ENCODE results near the gene HCST. TPM values are rescaled to one million over a fixed set of nuclear protein-coding genes. Genes with fewer than 3 reads are reported as not detected.

HCST gene
- total RNA-seq, 3 donors from 2014 or later = 3.3 to 7.2 (median 3.5) TPM

DNA sequence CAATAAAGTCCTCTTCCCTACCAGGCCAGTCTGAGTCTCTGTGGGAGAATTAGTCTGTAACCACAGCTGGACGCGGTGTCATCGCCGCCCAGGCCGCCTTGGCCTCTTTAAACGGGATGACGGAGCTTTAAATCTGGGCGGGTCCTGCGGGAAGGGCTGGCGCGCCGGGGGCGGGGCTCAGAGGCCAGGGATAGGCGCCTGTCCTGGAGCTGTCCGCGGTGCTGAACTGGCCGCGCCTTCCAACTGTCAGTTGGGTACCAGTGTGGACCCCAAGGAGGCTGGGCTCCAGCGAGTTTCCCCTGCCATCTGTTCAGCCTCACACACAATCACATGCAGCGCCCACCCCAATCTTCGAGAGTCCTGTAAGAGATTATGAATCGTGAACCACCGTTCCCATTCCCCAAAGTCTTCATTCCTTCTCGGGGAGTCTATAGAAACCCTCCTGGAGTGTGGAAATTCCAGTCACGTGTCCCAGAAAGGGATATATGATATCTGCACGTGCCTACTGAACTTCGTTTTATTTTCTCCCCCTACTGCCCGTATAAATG is 22.5 kb upstream of the HCST start:
- intact Hi-C loops (cut with DNase I; ENCODE audit: low total_unique reads) = loop anchor here (10.0 kb wide), 1 partner anchor 1635 kb away; no protein-coding TSS in a partner anchor
- no peaks in the 10 kb centered on the region for H3K4me1 ChIP-seq
- H3K36me3 ChIP-seq = no peaks in the 10 kb centered on the region
- H3K27me3 ChIP-seq = no peaks in the 10 kb centered on the region
- peak; percentile 52 to 86 for DNase-seq (ENCODE audit: low spot score in 2 of 2)
- TF ChIP-seq, protein P1, sequence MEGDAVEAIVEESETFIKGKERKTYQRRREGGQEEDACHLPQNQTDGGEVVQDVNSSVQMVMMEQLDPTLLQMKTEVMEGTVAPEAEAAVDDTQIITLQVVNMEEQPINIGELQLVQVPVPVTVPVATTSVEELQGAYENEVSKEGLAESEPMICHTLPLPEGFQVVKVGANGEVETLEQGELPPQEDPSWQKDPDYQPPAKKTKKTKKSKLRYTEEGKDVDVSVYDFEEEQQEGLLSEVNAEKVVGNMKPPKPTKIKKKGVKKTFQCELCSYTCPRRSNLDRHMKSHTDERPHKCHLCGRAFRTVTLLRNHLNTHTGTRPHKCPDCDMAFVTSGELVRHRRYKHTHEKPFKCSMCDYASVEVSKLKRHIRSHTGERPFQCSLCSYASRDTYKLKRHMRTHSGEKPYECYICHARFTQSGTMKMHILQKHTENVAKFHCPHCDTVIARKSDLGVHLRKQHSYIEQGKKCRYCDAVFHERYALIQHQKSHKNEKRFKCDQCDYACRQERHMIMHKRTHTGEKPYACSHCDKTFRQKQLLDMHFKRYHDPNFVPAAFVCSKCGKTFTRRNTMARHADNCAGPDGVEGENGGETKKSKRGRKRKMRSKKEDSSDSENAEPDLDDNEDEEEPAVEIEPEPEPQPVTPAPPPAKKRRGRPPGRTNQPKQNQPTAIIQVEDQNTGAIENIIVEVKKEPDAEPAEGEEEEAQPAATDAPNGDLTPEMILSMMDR (IDR thresholded peaks at IDR 0.05) = no peak
- no peak for TF ChIP-seq POLR2AphosphoS5 (IDR thresholded peaks at IDR 0.05)
- TF ChIP-seq POLR2A (IDR thresholded peaks at IDR 0.05) = no peak
- no peak overlapping the region for H3K4me3 ChIP-seq
- no peaks in the 10 kb centered on the region for H3K9me3 ChIP-seq
- no peak overlapping the region for H3K27ac ChIP-seq

DNA sequence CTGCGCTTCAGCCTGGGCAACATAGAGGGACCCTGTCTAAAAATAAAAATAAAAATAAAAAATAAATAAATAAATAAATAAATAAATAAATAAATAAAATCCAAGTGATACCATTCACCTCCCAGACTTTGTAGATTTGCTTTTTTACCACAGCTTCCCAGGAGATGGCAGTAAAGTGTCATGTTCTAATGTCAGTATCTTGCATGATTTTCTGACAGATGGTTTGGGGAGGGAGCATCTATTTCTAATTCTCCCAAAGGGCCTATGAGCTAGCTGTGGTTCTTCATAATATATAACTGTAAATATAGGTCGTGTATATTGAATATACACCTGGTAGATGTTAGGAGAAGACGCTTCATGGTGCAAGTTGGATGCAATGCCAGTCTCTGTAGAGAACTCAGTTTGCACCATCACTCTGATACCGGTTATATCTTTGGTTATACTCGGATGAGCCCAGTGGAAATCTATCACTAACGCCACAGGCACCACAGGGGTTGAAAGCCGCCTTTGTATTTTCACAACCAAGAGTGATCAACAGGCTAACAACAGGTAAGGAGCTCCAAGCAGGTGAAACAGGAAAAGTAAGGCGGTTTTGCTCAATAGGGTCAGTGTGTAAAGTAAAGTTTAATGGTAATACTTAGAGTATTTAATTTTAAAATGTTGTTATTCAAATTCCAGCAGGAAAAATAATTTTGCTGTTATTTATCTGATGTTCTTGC is 20.1 kb upstream of the HCST start:
- Histone ChIP-seq H3K27ac (no peak overlapping the region), H3K27me3 (no peaks in the 10 kb centered on the region), H3K4me3 (no peak overlapping the region), H3K4me1 (no peaks in the 10 kb centered on the region), H3K9me3 (no peaks in the 10 kb centered on the region), H3K36me3 (no peaks in the 10 kb centered on the region)
- intact Hi-C loops (cut with DNase I; ENCODE audit: low total_unique reads) = no loop called here
- TF ChIP-seq, protein P1 (IDR thresholded peaks at IDR 0.05) = peak; percentile 34 to 54 (median 39)
- TF ChIP-seq POLR2AphosphoS5 (IDR thresholded peaks at IDR 0.05) = no peak
- DNase-seq (ENCODE audit: low spot score in 2 of 2) = no peak

DNA sequence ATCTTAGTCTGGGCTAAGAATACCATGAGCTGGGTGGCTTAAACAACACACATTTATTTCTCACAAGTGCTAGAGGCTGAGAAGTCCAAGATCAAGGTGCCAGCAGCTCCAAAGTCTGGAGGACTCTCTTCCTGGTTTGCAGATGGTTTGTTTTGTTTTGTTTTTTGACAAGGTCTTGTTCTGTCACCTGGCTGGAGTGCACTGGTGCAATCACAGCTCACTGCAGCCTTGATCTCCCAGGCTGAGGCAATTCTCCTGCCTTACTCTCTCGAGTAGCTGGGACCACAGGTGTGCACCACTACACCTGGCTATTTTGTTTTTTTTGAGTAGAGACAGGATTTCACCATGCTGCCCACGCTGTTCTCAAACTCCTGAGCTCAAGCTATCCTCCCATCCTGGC is 18.4 kb upstream of the HCST start:
- no peaks in the 10 kb centered on the region for H3K9me3 ChIP-seq
- DNase-seq (ENCODE audit: low spot score in 2 of 2) = no peak
- H3K4me1 ChIP-seq = no peaks in the 10 kb centered on the region
- no peak overlapping the region for H3K27ac ChIP-seq
- TF ChIP-seq POLR2A (IDR thresholded peaks at IDR 0.05) (no peak), POLR2AphosphoS5 (IDR thresholded peaks at IDR 0.05) (no peak)
- TF ChIP-seq, protein P1 (IDR thresholded peaks at IDR 0.05) = no peak
- H3K27me3 ChIP-seq = no peaks in the 10 kb centered on the region
- no peak overlapping the region for H3K4me3 ChIP-seq
- H3K36me3 ChIP-seq = no peaks in the 10 kb centered on the region
- intact Hi-C loops (cut with DNase I; ENCODE audit: low total_unique reads) = no loop called here

DNA sequence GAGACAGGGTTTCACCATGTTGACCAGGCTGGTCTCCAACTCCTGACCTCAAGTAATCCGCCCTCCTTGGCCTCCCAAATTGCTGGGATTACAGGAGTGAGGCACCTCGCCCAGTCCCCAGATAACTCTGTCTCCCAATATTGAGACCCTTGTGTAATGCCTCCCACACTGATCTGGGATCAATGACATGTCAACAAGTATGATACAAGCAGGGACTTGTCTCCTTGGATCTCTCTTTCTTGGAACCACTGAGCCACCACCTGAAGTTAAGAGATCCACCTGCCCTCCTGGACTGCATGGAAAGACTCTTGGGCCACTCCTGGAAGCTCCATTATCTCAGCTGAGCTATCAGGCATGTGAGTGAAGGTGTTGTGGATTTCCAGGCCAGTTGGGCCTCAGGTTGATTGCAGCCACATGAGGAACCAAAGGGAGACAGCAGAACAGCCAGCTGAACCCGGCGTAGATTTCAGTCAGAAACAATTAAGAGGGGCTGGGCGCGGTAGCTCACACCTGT is 17.0 kb upstream of the HCST start:
- Histone ChIP-seq H3K27ac (no peak overlapping the region), H3K27me3 (no peaks in the 10 kb centered on the region), H3K4me1 (no peaks in the 10 kb centered on the region), H3K4me3 (no peak overlapping the region), H3K9me3 (no peaks in the 10 kb centered on the region), H3K36me3 (no peaks in the 10 kb centered on the region)
- TF ChIP-seq POLR2AphosphoS5 (IDR thresholded peaks at IDR 0.05) (no peak), POLR2A (IDR thresholded peaks at IDR 0.05) (no peak)
- TF ChIP-seq, protein P1 (IDR thresholded peaks at IDR 0.05) = no peak
- intact Hi-C loops (cut with DNase I; ENCODE audit: low total_unique reads) = no loop called here
- no peak for DNase-seq (ENCODE audit: low spot score in 2 of 2)

DNA sequence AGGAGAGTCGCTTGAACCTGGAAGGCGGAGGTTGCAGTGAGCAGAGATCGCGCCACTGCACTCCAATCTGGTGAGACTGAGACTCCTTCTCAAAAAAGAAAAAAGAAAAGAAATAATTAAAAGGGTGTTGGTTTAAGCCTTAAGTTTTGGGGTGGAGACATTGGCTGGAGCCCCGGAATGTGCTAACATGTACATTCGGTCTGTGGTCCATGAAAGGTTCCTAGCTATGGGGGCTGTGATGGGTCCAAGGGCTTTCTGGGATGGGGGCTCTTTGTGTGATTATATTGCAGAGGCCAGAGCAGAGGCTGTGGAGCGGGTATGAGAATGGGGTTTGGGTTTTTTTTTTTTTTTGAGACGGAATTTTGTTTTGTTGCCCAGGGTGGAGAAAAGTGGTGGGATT is 16.4 kb upstream of the HCST start:
- Histone ChIP-seq H3K4me1 (no peaks in the 10 kb centered on the region), H3K36me3 (no peaks in the 10 kb centered on the region), H3K27me3 (no peaks in the 10 kb centered on the region), H3K4me3 (no peak overlapping the region), H3K9me3 (no peaks in the 10 kb centered on the region), H3K27ac (no peak overlapping the region)
- intact Hi-C loops (cut with DNase I; ENCODE audit: low total_unique reads) = no loop called here
- no peak for DNase-seq (ENCODE audit: low spot score in 2 of 2)
- TF ChIP-seq POLR2AphosphoS5 (IDR thresholded peaks at IDR 0.05) = no peak
- TF ChIP-seq, protein P1 (IDR thresholded peaks at IDR 0.05) = no peak
- no peak for TF ChIP-seq POLR2A (IDR thresholded peaks at IDR 0.05)
